Activated CD4-positive, alpha-beta T cell treated with anti-CD3 and anti-CD28 coated beads, Interleukin-2, Interleukin-6, amounts not matched to agents 100 ng/mL and 50 ng/mL, durations not matched to agents 16 hours and 8 hours (primary cell): ENCODE results near the gene ST8SIA2.
"Not testable (repeated sequence)": the region's sequence is repeated elsewhere in the genome, so short reads cannot be mapped to it uniquely, and the experiment has no call there.

Source experiments
- DNase-seq: peaks from one replicate; pipeline ENCODE4 v3.0.0-alpha.2; 2020

ST8SIA2 gene

GRCh38 chr15:92444631-92445030, 51.0 kb downstream of the ST8SIA2 start:
- DNase-seq: no peak

GRCh38 chr15:92448370-92448769, 54.7 kb downstream of the ST8SIA2 start:
- no peak for DNase-seq

GRCh38 chr15:92449476-92449875, 55.8 kb downstream of the ST8SIA2 start:
- no peak for DNase-seq

GRCh38 chr15:92451225-92451825, 57.6 kb downstream of the ST8SIA2 start:
- DNase-seq: no peak

- DNase-seq: no peak
Observed at GRCh38 chr15:92452143-92452542, 58.5 kb downstream of the ST8SIA2 start.

GRCh38 chr15:92453607-92454006, 59.9 kb downstream of the ST8SIA2 start:
- DNase-seq: no peak

GRCh38 chr15:92454555-92455105, 60.9 kb downstream of the ST8SIA2 start:
- no peak for DNase-seq

GRCh38 chr15:92455271-92455670, 61.6 kb downstream of the ST8SIA2 start:
- no peak for DNase-seq

GRCh38 chr15:92457471-92458041, 63.9 kb downstream of the ST8SIA2 start:
- DNase-seq: no peak

GRCh38 chr15:92460023-92460422, 66.3 kb downstream of the ST8SIA2 start:
- no peak for DNase-seq

GRCh38 chr15:92462424-92463125, 68.9 kb downstream of the ST8SIA2 start:
- DNase-seq: no peak

- no peak for DNase-seq
Observed at GRCh38 chr15:92463352-92463751, 69.7 kb downstream of the ST8SIA2 start.

- no peak for DNase-seq
Observed at GRCh38 chr15:92463826-92464225, 70.1 kb downstream of the ST8SIA2 start.

GRCh38 chr15:92466834-92467233, 73.2 kb downstream of the ST8SIA2 start:
- DNase-seq: no peak

- DNase-seq: no peak
Observed at GRCh38 chr15:92467245-92467644, 73.6 kb downstream of the ST8SIA2 start.

- no peak for DNase-seq
Observed at GRCh38 chr15:92468991-92469390, 75.3 kb downstream of the ST8SIA2 start.

- DNase-seq: no peak
Observed at GRCh38 chr15:92471288-92471687, 77.6 kb downstream of the ST8SIA2 start.

- DNase-seq: no peak
Observed at GRCh38 chr15:92473756-92474155, 80.1 kb downstream of the ST8SIA2 start.

GRCh38 chr15:92479730-92480129, 86.0 kb downstream of the ST8SIA2 start:
- not testable (repeated sequence) for DNase-seq

GRCh38 chr15:92480361-92480760, 86.7 kb downstream of the ST8SIA2 start:
- no peak for DNase-seq

GRCh38 chr15:92485441-92485840, 91.8 kb downstream of the ST8SIA2 start:
- DNase-seq: no peak

- no peak for DNase-seq
Observed at GRCh38 chr15:92492551-92493115, 99.0 kb downstream of the ST8SIA2 start.

GRCh38 chr15:92494806-92495336, 101.2 kb downstream of the ST8SIA2 start:
- no peak for DNase-seq

GRCh38 chr15:92495446-92495845, 101.8 kb downstream of the ST8SIA2 start:
- no peak for DNase-seq
